ENCODE measurements around the gene CD58.

The CD58 gene

DNA sequence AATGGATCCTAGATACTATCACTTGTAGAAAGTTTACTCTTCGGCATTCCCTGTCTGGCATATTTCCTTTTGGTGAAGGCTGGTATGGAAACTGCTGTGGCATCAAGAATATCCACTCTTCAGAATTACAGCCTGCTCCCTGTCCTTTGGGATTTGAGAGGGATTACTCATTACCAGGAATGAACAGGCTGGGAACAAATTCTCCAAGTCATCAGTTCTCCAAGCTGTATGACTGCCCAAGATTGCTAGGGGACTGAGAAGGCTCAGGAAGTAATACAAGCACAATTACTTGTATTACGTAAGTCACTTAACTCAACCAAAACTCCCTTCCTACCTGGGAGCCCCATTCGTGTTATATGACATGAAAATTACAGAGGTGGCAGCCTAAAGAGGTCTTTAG, 49.6 kb downstream of the CD58 start:
- Histone ChIP-seq H3K27me3 (ENCODE audit: control insufficient read depth, insufficient read depth, low read length) (no peaks in the 10 kb centered on the region), H3K36me3 (ENCODE audit: control insufficient read depth, insufficient read depth, low read length) (no peaks in the 10 kb centered on the region), H3K4me3 (ENCODE audit: low read length) (no peak overlapping the region), H3K4me1 (ENCODE audit: control insufficient read depth, insufficient read depth, low read length) (no peaks in the 10 kb centered on the region), H3K27ac (ENCODE audit: low read length) (no peak overlapping the region), H3K9me3 (ENCODE audit: control insufficient read depth, insufficient read depth, low read length) (no peaks in the 10 kb centered on the region)
- no CpG with 5 or more reads among the region's 3 CpGs for WGBS (ENCODE audit: insufficient coverage, insufficient read length)
- no peak for DNase-seq (ENCODE audit: low read depth, low spot score)

DNA sequence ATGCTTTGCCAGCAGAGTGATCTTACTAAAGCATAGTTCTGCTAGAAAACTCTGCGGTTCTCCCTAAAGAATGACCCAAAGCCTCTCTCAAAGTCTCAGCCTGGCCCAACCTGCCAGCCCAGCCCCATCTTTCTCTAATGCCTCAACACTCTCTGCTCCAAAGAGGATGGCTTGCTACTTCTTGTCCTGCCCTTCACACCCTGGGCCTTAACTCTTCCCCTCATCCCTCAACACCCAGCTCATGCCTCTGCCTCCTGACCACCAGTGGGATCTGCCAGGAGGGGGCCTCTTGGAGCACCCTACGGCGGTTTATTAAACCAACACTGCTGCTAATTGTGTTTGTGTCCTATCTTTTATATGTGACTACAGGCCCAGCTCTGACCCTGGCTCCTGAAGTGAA, 52.4 kb downstream of the CD58 start:
- no peaks in the 10 kb centered on the region for H3K27me3 ChIP-seq (ENCODE audit: control insufficient read depth, insufficient read depth, low read length)
- DNase-seq (ENCODE audit: low read depth, low spot score) = no peak
- H3K4me3 ChIP-seq (ENCODE audit: low read length) = no peak overlapping the region
- H3K4me1 ChIP-seq (ENCODE audit: control insufficient read depth, insufficient read depth, low read length) = no peaks in the 10 kb centered on the region
- no peak overlapping the region for H3K27ac ChIP-seq (ENCODE audit: low read length)
- H3K9me3 ChIP-seq (ENCODE audit: control insufficient read depth, insufficient read depth, low read length) = no peaks in the 10 kb centered on the region
- WGBS (ENCODE audit: insufficient coverage, insufficient read length) = no CpG with 5 or more reads among the region's 3 CpGs
- H3K36me3 ChIP-seq (ENCODE audit: control insufficient read depth, insufficient read depth, low read length) = no peaks in the 10 kb centered on the region

DNA sequence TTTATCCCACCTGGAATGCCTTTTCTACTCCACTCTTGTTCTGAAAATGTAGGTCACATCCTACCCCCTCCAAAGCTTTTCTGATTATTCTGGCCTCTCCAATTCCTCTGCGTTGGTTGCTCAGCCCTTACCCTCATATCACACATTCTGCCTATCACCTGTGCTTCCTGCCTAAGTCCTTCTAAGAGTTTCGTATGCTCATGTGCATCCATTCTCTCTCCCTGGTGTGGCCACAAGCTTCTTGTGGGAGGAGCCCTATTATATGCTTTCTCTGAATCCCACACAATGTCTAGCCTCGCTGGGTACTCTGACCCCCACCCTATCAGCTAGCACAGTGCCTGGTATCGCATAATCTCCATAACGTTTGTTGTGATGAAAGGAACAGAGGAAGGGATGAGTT, 54.2 kb downstream of the CD58 start:
- Histone ChIP-seq H3K27me3 (ENCODE audit: control insufficient read depth, insufficient read depth, low read length) (no peaks in the 10 kb centered on the region), H3K4me1 (ENCODE audit: control insufficient read depth, insufficient read depth, low read length) (no peaks in the 10 kb centered on the region), H3K9me3 (ENCODE audit: control insufficient read depth, insufficient read depth, low read length) (no peaks in the 10 kb centered on the region), H3K4me3 (ENCODE audit: low read length) (no peak overlapping the region), H3K36me3 (ENCODE audit: control insufficient read depth, insufficient read depth, low read length) (no peaks in the 10 kb centered on the region), H3K27ac (ENCODE audit: low read length) (no peak overlapping the region)
- no CpG with 5 or more reads among the region's 5 CpGs for WGBS (ENCODE audit: insufficient coverage, insufficient read length)
- DNase-seq (ENCODE audit: low read depth, low spot score) = no peak

DNA sequence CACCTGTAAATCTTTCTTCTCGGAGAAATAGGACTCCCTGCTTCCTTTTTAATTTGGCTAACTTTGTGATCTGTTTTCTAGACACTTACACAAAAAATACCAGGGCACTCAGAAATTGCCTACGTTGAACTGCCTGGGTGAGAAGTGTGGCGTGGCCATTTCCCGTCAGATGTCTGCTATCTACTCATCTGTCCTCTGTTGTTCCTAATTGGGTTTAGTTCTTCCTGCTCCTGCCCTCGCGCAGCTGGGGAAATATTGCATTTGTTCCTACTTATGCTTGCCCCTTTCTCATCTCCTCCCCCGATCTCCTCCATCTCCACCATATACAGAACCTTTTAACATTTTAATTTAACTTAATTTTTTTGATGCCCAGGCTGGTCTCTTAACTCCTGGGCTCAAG, 55.1 kb downstream of the CD58 start:
- Histone ChIP-seq H3K9me3 (ENCODE audit: control insufficient read depth, insufficient read depth, low read length) (no peaks in the 10 kb centered on the region), H3K36me3 (ENCODE audit: control insufficient read depth, insufficient read depth, low read length) (no peaks in the 10 kb centered on the region), H3K4me1 (ENCODE audit: control insufficient read depth, insufficient read depth, low read length) (no peaks in the 10 kb centered on the region), H3K4me3 (ENCODE audit: low read length) (no peak overlapping the region), H3K27ac (ENCODE audit: low read length) (no peak overlapping the region), H3K27me3 (ENCODE audit: control insufficient read depth, insufficient read depth, low read length) (no peaks in the 10 kb centered on the region)
- WGBS (ENCODE audit: insufficient coverage, insufficient read length) = 100% methylated on average over 1 of the region's 7 CpGs
- no peak for DNase-seq (ENCODE audit: low read depth, low spot score)

DNA sequence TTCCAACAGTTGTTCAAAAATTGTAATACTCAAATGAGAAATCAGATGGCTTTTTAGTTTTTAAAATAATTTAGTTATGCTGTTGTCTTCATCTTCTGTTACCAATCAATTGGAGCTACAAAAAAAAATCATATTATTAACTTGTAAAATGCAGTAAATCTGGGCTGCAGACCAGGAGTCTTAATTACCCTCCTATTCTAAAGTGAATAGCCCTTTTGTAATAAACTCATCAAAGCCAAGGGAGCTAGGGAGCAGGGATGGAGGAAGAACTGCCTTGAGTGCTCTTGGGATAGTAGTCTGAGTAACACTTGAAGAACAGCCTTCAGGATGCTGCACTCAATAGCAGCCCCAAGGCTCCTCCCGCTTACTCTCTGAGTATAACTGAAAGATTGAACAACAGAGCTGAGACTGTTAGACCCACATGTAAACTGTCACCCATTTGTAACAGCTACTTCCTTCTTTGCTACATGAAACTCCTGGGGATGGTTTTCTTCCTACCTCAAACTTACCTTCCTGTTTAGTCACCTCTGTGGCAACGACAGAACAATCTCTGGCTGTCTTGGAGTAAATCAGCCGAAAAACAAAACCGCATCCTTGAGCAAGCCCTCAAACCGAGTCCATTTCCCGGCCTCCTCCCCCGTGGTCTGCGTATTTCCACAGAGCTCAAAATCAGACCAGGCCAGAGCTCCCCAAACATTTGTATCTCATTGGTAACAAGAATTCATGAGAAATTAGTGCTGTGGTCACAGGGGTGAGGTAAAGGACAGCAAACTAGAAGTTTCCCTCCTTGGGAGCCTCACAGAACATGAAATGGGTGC, 55.9 kb downstream of the CD58 start:
- no peaks in the 10 kb centered on the region for H3K36me3 ChIP-seq (ENCODE audit: control insufficient read depth, insufficient read depth, low read length)
- no peaks in the 10 kb centered on the region for H3K27me3 ChIP-seq (ENCODE audit: control insufficient read depth, insufficient read depth, low read length)
- H3K4me1 ChIP-seq (ENCODE audit: control insufficient read depth, insufficient read depth, low read length) = no peaks in the 10 kb centered on the region
- no peak for DNase-seq (ENCODE audit: low read depth, low spot score)
- no CpG with 5 or more reads among the region's 8 CpGs for WGBS (ENCODE audit: insufficient coverage, insufficient read length)
- no peak overlapping the region for H3K4me3 ChIP-seq (ENCODE audit: low read length)
- H3K9me3 ChIP-seq (ENCODE audit: control insufficient read depth, insufficient read depth, low read length) = no peaks in the 10 kb centered on the region
- no peak overlapping the region for H3K27ac ChIP-seq (ENCODE audit: low read length)

DNA sequence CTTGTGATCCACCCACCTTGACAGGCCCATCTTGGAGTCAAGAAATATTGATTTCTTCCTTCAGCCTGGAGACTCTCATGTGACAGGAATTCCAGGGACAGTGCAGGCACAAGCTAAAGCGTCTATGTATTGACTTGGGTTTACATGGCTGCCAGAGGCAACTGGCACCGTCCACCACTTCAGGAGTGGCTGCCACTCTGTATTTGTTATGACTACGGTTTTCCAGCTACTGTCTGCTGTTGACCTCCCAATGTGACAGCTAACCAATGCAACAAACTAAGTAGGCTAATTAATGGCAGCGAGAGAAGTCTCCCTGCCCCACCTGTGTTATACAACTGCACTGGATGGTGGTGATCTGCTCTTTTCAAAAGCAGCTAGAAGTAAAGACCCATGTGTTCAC, 56.9 kb downstream of the CD58 start:
- DNase-seq (ENCODE audit: low read depth, low spot score) = no peak
- Histone ChIP-seq H3K27me3 (ENCODE audit: control insufficient read depth, insufficient read depth, low read length) (no peaks in the 10 kb centered on the region), H3K9me3 (ENCODE audit: control insufficient read depth, insufficient read depth, low read length) (no peaks in the 10 kb centered on the region), H3K36me3 (ENCODE audit: control insufficient read depth, insufficient read depth, low read length) (no peaks in the 10 kb centered on the region), H3K27ac (ENCODE audit: low read length) (no peak overlapping the region), H3K4me3 (ENCODE audit: low read length) (no peak overlapping the region), H3K4me1 (ENCODE audit: control insufficient read depth, insufficient read depth, low read length) (no peaks in the 10 kb centered on the region)
- no CpG with 5 or more reads among the region's 4 CpGs for WGBS (ENCODE audit: insufficient coverage, insufficient read length)

DNA sequence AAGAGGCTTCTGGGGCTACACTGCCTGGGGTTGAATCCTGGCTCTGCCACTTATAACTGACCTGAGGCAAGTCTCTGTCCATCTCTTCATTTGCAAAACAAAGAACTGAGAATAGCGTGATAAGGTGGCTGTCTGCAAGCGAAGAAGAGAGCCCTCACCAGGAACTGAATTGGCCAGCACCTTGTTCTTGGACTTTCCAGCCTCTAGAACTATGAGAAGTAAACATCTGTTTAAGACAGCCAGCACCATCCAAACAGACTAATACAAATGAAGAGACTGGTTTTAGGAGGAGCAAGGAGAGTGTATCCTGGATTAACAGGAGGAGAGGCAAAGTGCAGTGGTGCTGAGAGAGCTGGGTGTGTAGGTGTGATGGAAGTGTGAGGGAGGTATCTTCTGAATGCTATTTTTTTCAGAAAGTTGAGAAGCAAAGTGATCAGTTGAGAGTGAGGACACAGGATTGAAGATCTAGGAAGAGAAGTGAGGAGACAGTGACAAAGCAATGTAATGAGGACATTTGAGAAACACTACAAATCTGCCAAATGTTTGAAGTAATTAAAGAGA, 59.3 kb downstream of the CD58 start:
- WGBS (ENCODE audit: insufficient coverage, insufficient read length) = no CpG with 5 or more reads among the region's 2 CpGs
- H3K36me3 ChIP-seq (ENCODE audit: control insufficient read depth, insufficient read depth, low read length) = no peaks in the 10 kb centered on the region

DNA sequence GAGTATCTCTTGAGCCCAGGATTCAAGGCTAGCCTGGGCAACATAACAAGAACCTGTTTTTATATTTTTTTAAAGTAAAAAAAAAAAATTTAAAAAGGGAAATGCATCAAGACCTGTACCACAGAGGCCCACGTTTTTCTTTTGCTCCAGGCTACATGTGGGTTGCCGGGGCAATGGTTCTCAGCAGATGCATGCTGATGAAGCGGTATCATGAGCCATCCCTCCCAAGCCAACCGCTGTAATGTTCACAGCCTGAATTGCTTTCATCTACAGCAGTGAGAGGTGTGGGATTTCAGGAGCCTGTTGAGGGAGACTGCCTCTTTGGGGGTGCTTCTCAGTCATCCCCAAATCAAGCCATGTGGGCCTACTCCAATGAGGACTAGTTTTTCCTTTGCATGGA, 60.5 kb downstream of the CD58 start:
- Histone ChIP-seq H3K9me3 (ENCODE audit: control insufficient read depth, insufficient read depth, low read length) (no peaks in the 10 kb centered on the region), H3K36me3 (ENCODE audit: control insufficient read depth, insufficient read depth, low read length) (no peaks in the 10 kb centered on the region), H3K27ac (ENCODE audit: low read length) (no peak overlapping the region), H3K27me3 (ENCODE audit: control insufficient read depth, insufficient read depth, low read length) (no peaks in the 10 kb centered on the region), H3K4me3 (ENCODE audit: low read length) (no peak overlapping the region), H3K4me1 (ENCODE audit: control insufficient read depth, insufficient read depth, low read length) (no peaks in the 10 kb centered on the region)
- no CpG with 5 or more reads among the region's 4 CpGs for WGBS (ENCODE audit: insufficient coverage, insufficient read length)
- DNase-seq (ENCODE audit: low read depth, low spot score) = no peak

More for the DNA sequence above, 59.3 kb downstream of the CD58 start:
- DNase-seq (ENCODE audit: low read depth, low spot score) = no peak
- no peak overlapping the region for H3K4me3 ChIP-seq (ENCODE audit: low read length)
- H3K27ac ChIP-seq (ENCODE audit: low read length) = no peak overlapping the region
- no peaks in the 10 kb centered on the region for H3K27me3 ChIP-seq (ENCODE audit: control insufficient read depth, insufficient read depth, low read length)
- H3K4me1 ChIP-seq (ENCODE audit: control insufficient read depth, insufficient read depth, low read length) = no peaks in the 10 kb centered on the region
- no peaks in the 10 kb centered on the region for H3K9me3 ChIP-seq (ENCODE audit: control insufficient read depth, insufficient read depth, low read length)

DNA sequence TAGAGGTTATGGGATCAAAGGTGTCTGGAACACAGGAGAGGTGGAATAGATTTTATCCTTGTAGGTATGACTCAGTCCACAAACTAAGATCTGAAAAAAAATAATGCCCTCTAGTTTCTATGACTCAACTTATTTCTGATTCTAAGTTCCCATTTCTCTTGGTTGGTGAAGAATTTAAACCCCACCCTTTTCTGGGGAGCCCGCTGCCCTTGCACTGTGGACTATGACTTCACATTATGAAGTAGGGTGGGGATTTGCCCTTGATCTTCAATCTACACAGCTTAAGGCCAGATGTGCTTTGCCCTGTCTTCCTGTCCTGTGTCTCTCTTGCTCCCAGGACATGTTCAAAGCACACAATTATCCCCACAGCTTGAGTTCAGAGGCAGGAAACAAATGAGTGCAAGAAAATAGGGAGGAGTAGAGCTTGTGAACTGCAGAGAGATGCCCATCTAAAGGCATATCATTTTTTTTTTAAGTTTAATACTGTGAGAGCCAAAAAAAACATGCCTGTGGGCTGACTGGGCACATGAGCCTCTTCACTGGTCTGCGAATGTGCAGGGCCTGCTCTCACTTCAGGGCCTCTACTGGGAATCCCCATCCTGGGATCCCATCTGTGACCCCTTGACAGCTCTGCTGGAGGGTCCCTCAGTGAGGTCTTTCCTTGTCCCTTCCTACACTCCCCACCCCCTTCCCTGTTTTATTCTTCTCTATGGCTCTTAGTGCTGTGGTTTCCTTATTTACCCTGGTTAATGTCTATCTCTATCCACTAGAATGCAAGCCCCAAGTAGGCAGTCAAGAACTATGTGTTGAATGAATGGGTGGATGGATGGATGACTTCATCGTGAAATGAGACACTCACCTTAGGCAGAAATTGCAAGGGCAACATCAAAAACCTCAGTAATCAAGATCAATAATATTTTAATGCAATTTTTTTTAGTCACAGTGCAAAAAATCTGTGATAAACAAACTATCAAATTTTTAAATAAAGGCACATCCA, 61.5 kb downstream of the CD58 start:
- Histone ChIP-seq H3K36me3 (ENCODE audit: control insufficient read depth, insufficient read depth, low read length) (no peaks in the 10 kb centered on the region), H3K4me3 (ENCODE audit: low read length) (no peak overlapping the region), H3K9me3 (ENCODE audit: control insufficient read depth, insufficient read depth, low read length) (no peaks in the 10 kb centered on the region), H3K4me1 (ENCODE audit: control insufficient read depth, insufficient read depth, low read length) (no peaks in the 10 kb centered on the region), H3K27ac (ENCODE audit: low read length) (no peak overlapping the region), H3K27me3 (ENCODE audit: control insufficient read depth, insufficient read depth, low read length) (no peaks in the 10 kb centered on the region)
- DNase-seq (ENCODE audit: low read depth, low spot score) = no peak
- no CpG with 5 or more reads among the region's 3 CpGs for WGBS (ENCODE audit: insufficient coverage, insufficient read length)

All from iPS DF 6.9 (cell line).